Fibroblast of lung (primary cell): ENCODE results near the gene HMG20A.

Experiments
- CTCF ChIP-seq, 2 donors: IDR thresholded peaks in 1 of 2; conservative IDR thresholded peaks in 1 of 2; 1 replicate in 1 of 2; 2 replicates in 1 of 2; pipeline ENCODE4 v1.5.1; 2011 to 2012; ENCODE audit warnings: low read length in 2 of 2, control low read depth in 1 of 2, inconsistent platforms in 1 of 2, low read depth in 1 of 2, mild to moderate bottlenecking in 1 of 2
- EZH2 ChIP-seq: IDR thresholded peaks from 2 replicates; pipeline ENCODE4 v1.5.1; 2012; ENCODE audit warnings: low read length, control low read depth, mild to moderate bottlenecking; ENCODE audit errors: missing control alignments

GRCh38 chr15:77416148-77416455 is 4.6 kb upstream of the HMG20A start:
- TF ChIP-seq CTCF (conservative IDR thresholded peaks at IDR 0.05 in 1 of 2, IDR thresholded peaks at IDR 0.05 in 1 of 2; ENCODE audit: low read depth in 1 of 2, low read length in 2 of 2) (no peak), EZH2 (no peak)
